Hematopoietic multipotent progenitor cell treated with erythropoietin and hydrocortisone succinate and interleukin-3 and kit ligand, for 8 days (in vitro differentiated cells): ENCODE measurements around the gene RNASET2.
"Not testable (repeated sequence)": the region's sequence is repeated elsewhere in the genome, so short reads cannot be mapped to it uniquely, and the experiment has no call there.

ENCODE experiments used
- DNase-seq: peaks from one replicate; pipeline ENCODE4 v3.0.0-alpha.2; 2015

RNASET2 gene

DNA sequence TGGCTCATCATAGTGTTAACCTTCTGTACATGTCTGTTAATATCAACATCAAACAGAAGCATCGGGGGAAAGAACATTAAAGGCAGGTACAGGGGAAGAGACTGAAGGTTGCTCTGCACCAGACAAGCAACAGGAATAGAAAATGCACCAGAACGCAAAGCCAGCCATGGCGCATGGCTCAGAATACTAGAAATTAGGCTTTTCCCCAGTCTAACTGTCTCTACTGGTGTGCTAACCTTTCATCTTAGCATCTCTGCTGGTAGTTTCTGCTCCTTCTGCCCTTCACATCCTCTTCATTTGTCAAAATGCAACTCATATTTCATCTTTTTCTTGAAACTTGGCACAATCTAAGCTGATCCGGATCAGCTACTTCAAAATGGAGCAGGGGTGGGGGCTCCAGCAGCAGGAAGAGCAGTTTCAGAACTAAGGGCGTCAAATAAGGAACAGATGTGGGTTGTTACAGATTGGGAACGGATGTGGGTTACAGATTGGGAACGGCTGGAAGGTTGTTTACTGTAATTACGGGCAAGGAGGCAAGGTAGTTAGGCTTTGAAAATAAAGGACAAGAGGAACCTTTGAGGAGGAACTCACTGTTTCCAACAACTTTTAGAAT, 13.1 kb upstream of the RNASET2 start:
- DNase-seq, result no peak

DNA sequence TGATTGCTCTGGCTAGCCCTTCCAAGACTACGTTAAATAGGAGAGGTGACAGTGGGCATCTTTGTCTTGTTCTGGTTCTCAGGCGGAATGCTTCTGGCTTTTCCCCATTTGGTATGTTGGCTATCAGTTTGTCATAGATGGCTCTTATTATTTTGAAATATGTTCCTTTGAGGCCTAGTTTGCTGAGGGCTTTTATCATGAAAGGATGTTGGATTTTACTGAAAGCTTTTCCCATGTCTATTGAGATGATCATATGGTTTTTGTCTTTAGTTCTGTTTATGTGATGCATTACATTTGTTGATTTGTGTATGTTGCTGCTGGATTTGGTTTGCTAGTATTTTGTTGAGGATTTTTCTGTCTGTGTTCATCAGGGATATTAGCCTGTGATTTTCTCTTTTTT, 9.9 kb upstream of the RNASET2 start:
- DNase-seq, result no peak

GRCh38 chr6:166960609-166960978, 4.2 kb upstream of the RNASET2 start:
- DNase-seq, result no peak

DNA sequence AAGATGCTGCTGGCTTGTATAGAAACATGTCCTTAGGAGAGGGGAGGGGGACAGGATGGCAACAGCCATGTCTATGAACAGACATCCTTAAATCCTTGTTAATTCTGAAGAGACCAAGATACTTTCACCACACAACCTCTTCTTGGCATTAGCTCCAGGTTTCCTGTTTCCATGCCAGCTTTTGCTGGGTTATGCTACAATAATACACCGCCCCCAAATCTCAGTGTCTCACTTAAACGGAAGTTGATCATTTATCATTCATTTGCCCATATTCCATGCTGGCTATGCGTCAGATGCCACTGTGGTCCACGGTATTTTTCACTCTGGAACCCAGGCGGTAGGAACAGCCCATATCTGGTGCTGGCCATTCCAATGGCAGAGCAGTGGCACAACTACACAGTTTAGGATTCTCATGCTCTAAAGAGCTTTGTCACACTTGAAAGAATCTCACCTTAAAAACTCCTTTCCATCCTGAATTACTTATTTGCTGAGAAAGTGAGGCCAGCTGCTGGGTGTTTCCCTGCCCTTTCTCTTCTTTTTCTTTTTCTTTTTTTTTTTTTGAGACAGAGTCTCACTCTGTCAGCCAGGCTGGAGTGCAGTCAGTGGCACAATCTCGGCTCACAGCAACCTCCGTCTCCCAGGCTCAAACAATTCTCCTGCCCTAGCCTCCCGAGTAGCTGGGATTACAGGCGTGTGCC, 3.7 kb upstream of the RNASET2 start:
- DNase-seq, result no peak

- peak; percentile 49 for DNase-seq
These were observed 2.8 kb upstream of the RNASET2 start for GRCh38 chr6:166958926-166959861.

- DNase-seq, result no peak
These were observed 1.4 kb upstream of the RNASET2 start for GRCh38 chr6:166957805-166958076.

DNA sequence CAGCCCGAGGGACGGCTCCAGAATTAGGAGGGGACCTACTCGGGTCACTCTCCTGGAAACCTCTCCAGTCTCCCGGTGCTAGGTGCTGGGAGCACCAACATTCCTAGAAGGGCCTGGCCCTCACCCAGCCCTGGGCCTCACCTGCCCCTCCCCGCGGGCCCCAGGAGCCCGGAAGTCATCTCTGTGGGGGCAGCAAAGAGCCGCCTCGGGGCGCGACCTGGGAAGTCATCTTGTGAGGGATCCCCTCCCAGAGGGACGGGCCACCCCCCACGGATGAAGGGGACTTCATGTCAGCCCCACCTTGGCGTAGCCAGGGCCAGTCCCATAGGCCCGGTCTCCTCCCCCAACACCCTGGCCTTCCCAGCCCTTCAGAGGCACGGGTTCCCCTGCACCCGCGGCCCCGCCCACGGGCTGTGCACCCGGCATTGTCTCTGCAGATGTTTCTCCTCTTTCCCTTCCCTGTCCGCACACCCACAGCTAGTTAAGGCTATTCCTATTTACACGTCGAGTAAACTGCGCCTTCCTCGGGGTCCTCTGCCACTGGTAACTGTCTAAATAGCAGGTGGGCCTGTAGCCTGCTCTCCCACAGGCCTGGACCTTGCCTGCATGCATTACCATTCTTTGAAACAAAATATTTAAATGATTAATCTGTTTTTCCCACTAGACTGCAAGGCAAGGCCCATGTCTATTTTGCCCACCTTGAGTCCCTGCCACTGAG, 896 bp upstream of the RNASET2 start:
- DNase-seq, result peak; percentile 32

DNA sequence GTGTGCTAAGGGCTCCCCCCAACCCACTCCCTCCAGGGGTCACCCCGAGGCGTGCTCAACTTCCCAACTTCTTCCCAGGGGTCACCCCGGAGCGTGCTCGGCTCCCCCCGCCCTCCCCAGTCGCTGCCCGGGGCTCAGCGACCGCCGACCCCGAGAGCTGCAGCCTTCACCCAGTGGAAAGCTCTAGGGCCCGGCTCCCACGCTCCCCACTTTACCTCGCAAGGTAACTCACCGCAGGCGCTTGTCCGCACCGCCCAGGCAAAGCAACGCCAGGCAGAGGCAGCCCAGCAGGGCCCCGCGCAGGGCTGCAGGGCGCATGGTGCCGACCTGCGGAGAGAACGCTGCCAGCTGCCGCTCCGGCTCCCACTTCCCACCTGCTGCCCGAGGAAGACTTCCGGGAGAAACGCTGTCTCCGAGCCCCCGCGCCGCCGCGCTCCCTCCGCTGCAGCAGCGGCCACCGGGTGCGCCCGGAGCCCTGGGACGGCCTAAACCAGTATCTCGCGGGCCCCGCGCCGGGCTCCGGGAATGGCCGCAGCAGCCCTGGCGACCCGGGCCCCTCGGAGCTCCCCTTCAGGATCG, 396 bp downstream of the RNASET2 start:
- DNase-seq, result peak; percentile 29

GRCh38 chr6:166955121-166955864, 1.1 kb downstream of the RNASET2 start:
- peak; percentile 63 for DNase-seq

DNA sequence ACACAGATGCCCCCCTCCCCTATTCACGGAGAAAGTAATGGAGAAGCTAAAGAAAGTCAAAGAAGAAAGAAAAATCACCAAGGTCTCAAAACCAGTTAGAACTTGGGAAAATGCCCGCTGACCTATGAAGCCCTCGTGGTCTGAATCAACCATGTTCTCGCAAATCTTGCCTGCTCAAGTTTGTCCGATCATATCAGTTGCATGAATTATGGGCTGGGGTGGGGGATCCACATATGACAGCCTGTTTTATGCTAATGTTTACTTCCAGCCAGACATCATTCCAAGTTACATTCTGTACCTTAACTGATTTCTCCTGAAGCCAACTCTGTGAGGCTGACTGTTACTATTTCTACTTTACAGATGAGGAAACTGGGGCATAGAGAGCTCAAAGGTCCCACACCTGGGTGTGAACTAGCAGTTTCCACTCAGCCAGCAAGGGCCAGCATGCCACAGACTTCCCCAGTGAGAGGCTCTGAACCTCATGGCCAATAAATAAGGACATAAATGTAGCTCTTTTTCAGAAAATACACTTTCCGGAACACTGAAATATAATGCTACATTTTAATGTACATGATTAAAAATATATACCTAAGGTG, 2.1 kb downstream of the RNASET2 start:
- DNase-seq, result no peak

DNA sequence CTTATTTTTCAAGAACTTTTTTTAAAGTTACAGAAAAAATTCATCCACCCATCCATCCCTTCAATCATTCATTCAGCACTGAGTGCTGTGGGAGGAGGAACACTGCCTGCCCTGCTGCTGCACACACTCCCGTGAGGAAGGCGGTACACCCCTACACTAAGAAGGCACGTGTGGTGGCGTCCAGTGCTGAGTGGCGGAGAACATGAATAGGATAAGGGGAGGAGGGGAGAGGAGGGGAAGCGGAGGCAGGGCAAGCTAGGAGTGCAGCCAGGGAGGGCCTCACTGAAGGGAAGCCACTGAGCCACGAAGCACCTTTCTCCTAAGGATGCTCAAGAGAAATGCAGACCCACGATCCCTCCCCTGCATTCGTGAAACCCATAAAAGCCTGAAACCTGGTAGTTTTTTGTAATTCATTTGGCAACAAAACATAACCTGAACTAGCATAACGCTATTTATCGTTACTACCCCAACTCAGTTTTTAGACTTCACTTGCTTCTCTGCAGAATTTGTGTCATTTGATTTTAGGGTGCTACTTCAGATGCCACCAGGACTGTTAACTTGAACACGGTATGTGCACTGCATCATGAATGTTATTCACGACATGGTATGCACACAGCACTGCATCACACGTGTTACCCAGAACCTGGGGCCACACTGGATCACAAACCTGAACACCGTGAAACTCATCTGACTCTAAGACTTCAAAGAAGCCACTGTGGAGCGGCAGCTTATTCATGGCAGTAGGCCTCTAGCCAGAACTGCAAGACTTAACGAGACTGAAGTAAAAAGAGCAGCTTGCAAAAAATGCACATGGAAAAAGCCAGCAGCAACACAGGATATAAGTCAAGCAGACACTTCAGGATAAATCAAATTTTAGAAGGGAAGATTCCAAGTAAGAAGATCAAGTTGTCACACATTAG, 3.5 kb downstream of the RNASET2 start:
- DNase-seq, result no peak

- DNase-seq, result no peak
These were observed 4.2 kb downstream of the RNASET2 start for GRCh38 chr6:166952121-166952520.

- DNase-seq, result no peak
These were observed 4.7 kb downstream of the RNASET2 start for GRCh38 chr6:166951670-166952060.

DNA sequence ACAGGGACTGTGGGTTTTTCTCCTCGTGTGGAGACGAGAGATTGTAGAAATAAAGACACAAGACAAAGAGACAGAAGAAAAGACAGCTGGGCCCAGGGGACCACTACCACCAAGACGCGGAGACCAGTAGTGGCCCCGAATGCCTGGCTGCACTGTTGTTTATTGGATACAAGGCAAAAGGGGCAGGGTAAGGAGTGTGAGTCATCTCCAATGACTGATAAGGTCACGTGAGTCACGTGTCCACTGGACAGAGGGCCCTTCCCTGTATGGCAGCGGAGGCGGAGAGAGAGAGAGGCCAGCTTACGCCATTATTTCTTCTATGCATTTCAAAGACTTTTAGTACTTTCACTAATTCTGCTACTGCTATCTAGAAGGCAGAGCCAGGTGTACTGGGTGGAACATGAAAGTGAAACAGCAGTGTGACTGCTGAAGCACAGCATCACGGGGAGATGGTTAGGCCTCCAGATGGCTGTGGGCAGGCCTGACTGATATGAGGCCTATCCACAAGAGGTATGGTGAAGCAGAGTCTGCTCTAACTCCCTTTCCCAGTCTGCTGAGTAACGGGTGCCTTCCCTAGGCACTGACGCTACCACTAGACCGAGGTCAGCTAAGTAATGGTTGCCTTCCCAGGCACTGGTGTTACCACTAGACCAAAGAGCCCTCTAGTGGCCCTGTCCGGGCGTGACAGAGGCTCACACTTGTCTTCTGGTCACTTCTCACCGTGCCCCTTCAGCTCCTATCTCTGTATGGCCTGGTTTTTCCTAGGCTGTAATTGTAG, 5.3 kb downstream of the RNASET2 start:
- DNase-seq, result peak; percentile 75

DNA sequence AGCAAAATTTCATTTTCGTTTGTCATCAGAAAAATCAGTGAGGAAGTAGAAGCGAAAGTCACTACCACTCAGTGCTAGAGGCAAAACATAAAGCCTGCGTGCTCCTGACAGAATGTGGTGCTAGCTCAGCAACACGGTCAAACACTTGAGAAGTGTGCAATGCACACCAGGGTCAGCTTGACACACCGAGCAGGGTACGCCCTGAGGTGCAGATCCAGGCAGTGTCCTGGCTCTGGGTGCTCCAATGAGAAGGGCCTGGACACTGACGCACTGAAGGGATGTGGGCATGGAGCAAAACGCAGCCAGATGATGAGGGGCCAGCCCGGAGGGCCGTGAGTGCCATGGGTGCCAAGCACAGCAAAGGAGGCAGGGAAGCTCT, 5.9 kb downstream of the RNASET2 start:
- DNase-seq, result no peak

DNA sequence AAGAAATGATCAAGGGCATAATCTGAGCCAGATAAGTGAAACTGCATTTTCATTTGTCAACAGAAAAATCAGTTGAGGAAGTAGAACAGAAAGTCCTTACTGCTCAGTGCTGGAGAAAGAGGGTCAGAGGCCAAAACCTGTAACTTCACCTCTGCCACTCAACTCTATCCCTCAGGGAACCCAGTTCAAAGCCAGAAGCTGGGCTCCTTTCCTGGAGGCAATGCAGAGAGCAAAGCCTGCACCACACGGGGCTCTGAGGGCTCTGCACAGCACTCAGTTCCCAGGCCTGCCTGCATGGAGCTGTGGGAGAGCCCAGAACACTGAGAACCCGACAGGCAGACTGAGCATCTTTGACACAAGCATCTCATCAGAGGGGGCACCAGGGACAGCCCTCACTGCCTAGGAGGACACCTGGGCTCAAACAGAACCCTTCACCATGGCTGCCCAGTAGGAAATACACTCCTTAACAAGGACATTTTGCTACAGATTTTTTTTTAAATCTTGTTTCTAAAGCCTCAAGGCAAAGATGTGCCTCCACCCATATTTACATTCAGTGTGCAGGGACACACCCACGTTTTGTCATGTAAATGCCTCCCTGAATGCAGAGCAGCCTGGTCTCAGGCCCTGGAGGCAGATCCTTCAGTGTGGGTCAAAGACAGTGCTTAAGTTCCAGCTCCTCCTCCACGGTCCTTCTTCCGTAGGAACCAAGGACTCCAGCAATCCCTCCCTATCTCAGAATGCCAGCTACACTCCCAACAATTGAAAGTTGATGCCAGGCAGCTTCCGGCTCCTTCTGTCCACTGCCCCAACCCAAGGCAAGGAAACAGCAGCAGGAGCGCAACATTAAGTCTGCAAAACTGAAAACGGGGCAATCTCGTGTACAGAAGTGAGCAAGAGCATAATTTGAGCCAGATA, 6.6 kb downstream of the RNASET2 start:
- DNase-seq, result no peak

DNA sequence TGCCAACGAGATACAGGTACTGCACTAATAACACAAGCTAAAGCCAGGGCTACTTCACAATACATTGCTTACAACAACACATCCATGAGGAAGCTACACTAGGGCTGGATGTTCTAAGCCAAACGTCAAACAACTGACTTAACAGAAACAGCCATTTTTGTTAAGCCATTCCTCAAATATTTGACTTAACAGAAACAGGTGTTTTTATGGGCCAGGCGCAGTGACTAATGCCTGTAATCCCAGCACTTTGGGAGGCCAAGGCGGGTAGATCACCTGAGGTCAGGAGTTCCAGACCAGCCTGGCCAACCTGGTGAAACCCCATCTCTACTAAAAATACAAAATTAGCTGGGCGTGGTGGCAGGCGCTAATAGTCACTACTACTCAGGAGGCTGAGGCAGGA, 7.6 kb downstream of the RNASET2 start:
- DNase-seq, result not testable (repeated sequence)

GRCh38 chr6:166947251-166947650, 9.1 kb downstream of the RNASET2 start:
- no peak for DNase-seq

DNA sequence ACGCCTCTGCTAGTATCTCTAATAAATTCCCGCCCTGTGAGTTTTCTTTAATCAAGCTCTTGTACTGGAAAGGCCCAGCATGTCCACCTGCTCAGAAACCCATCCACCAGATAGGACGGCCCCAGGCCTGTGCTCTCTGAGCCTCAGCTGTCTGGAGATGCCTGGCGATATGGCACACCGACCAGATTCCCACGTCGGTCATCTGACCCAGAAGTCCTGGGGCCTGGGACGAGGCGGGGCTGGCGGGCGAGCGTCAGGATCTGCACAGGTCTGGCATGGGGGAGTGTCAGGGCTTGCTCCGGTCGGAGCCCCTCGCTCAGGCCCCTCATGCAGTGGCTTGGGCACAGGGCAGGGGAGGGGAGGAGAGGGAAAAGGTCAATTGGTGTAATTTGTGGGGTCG, 10.2 kb downstream of the RNASET2 start:
- DNase-seq, result no peak
